OCI-LY7 (cell line): ENCODE data around the gene TMEM214.

Experiments
- CTCF ChIP-seq: fragments of 200-600 bp; sonication (generic); conservative IDR thresholded peaks from 2 replicates; pipeline ENCODE4 v1.5.1; 2014; ENCODE audit warnings: mild to moderate bottlenecking, antibody characterized with exemption, low read length, moderate library complexity, mixed read lengths
- EZH2phosphoT487 ChIP-seq: fragments of 200-600 bp; sonication (generic); IDR thresholded peaks from 2 replicates; pipeline ENCODE4 v1.6.1; 2018; ENCODE audit warnings: low read depth, borderline replicate concordance, mild to moderate bottlenecking, mixed run types, antibody characterized with exemption, low read length, moderate library complexity, mixed read lengths

DNA sequence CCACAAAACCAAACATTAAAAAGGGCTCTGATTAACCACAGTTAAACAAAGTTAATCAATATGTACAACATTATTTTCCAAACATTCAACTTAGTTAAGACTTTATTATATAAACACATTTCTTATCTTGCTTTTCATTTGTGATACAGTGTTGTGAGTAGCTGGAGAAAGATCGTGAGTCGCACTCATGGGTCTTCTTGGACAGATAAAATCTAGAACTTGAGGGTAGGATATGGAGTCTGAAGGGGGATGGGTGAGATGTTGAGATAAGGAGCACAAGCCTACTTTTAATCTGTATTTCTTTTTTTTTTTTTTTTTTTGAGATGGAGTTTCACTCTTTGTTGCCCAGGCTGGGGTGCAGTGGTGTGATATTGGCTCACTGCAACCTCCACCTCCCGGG is 22.6 kb upstream of the TMEM214 start:
- no peak for TF ChIP-seq CTCF
- TF ChIP-seq EZH2phosphoT487 = no peak
